HG03342 (cell line): ENCODE results near the gene SLC25A39.

ENCODE experiments used
- ATAC-seq: cut with Tn5 transposase; IDR thresholded peaks from one replicate; pipeline ENCODE4 v1.9.1; 2021; ENCODE audit warnings: mild to moderate bottlenecking, moderate library complexity; ENCODE audit not compliant: unreplicated experiment

Gene SLC25A39

GRCh38 chr17:44314869-44315661 is 9.6 kb downstream of the SLC25A39 start:
- no peak for ATAC-seq

- ATAC-seq, result no peak
Observed at GRCh38 chr17:44314524-44314868, 10.1 kb downstream of the SLC25A39 start.

- no peak for ATAC-seq
Observed at GRCh38 chr17:44314031-44314430, 10.6 kb downstream of the SLC25A39 start.

- ATAC-seq, result no peak
Observed at GRCh38 chr17:44312396-44313104, 12.1 kb downstream of the SLC25A39 start.

- ATAC-seq, result no peak
Observed at GRCh38 chr17:44311562-44312181, 13.0 kb downstream of the SLC25A39 start.

GRCh38 chr17:44310609-44311376 is 13.8 kb downstream of the SLC25A39 start:
- ATAC-seq, result no peak

- no peak for ATAC-seq
Observed at GRCh38 chr17:44310188-44310587, 14.4 kb downstream of the SLC25A39 start.

GRCh38 chr17:44309472-44309871 is 15.2 kb downstream of the SLC25A39 start:
- no peak for ATAC-seq

- no peak for ATAC-seq
Observed at GRCh38 chr17:44308865-44309264, 15.8 kb downstream of the SLC25A39 start.

GRCh38 chr17:44308320-44308818 is 16.3 kb downstream of the SLC25A39 start, which contains the start of gene RUNDC3A:
Gene RUNDC3A, plus strand, starts transcription at chr17:44308601. Its CDS starts 232 bp downstream, at chr17:44308833.
- no peak for ATAC-seq

GRCh38 chr17:44307387-44308186 is 17.0 kb downstream of the SLC25A39 start:
- ATAC-seq, result no peak

- ATAC-seq, result no peak
Observed at GRCh38 chr17:44304651-44305050, 20.0 kb downstream of the SLC25A39 start.

GRCh38 chr17:44297975-44298374 is 26.6 kb downstream of the SLC25A39 start:
- ATAC-seq, result no peak

GRCh38 chr17:44293509-44294226 is 31.0 kb downstream of the SLC25A39 start:
- ATAC-seq, result no peak

- no peak for ATAC-seq
Observed at GRCh38 chr17:44287651-44288050, 37.0 kb downstream of the SLC25A39 start.

- no peak for ATAC-seq
Observed at GRCh38 chr17:44284024-44284400, 40.6 kb downstream of the SLC25A39 start.

- ATAC-seq, result no peak
Observed at GRCh38 chr17:44283344-44284023, 41.1 kb downstream of the SLC25A39 start.

- ATAC-seq, result no peak
Observed at GRCh38 chr17:44282264-44282663, 42.4 kb downstream of the SLC25A39 start.

- ATAC-seq, result no peak
Observed at GRCh38 chr17:44281570-44281969, 43.1 kb downstream of the SLC25A39 start.
